ENCODE results near the gene TMEM232.
"Not testable (repeated sequence)": the region's sequence is repeated elsewhere in the genome, so short reads cannot be mapped to it uniquely, and the experiment has no call there.

The TMEM232 gene

DNA sequence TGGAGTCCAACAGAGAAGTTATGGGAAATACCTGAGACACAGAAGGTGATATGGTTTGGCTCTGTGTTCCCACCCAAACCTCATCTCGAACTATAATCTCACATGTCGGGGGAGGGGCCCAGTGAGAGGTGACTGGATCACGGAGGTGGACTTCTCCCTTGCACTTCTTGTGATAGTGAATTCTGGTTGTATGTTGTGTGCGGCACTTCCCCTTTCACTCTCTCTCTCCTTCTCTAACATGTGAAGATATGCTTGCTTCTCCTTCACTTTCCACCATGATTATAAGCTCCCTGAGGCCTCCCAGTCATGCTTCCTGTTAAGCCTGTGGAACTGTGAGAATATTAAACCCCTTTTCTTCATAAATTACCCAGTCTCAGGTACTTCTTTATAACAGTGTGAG is 96.1 kb downstream of the TMEM232 start:
- DNase-seq (ENCODE audit: low read depth in 4 of 4, low spot score in 1 of 4): no peak

DNA sequence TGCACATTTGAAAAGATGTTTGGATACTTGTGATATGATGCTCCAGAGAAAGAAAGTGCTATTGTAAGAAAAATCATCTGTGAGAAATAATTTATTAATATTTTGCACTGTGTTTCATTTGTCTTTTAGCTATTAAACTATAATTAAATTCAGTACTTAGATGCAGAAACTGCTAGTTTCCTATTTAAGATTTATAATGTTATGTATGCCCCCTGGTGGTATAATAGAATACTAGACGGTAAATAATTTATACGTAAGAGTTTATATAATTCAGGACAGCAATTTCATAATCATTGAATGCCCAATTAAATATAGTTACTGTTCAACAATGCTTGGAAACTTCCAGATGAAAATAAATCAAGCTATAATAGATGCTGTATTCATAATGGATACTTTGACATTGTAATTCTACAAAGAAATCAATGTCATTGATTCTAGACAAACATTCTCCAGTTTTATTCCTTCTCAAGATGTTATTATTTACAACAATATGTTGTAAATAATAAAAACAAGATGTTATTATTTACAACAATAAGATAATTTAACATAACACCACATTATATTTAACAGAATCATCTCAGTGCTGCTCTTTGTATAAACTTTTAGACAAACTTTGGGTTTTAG is 101.0 kb downstream of the TMEM232 start:
- no peak for DNase-seq (ENCODE audit: low read depth in 4 of 4, low spot score in 1 of 4)

DNA sequence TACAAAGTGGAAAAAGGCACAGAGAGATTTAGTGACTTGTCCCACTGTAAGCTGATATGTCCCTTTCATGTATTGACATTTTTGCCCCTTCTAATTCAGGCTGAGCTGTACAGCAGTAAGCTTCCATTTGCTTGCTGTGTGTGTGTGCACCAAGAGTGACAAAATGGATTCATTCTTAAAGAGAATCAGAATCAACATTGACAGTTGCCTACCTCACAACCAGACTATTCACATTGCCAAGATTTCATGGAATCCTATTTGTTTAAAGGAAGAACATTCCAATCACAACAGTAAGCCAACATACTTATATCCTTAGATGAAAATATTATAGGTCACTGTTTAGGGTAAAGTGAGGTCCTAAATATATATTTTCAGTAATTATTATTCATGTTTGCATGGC is 102.6 kb downstream of the TMEM232 start:
- no peak for DNase-seq (ENCODE audit: low read depth in 4 of 4, low spot score in 1 of 4)

DNA sequence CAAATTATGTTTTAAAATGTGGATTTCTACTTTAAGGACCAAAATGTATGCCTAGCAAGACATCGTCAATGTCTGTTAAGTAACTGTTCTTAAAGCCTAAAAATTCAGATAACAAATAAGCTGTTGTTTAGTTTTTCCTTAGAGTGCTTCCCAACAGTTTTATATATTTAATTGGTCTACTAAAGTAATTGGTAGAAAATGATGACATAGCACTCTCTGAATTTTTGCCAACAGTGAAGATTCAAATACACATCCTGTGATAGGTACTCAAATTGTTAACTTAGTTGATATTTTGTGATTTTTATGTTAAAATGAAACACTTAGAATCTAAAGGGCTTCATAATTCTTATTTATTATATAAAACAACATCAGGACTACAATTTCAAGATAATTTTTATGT is 107.5 kb downstream of the TMEM232 start:
- no peak for DNase-seq (ENCODE audit: low read depth in 4 of 4, low spot score in 1 of 4)

DNA sequence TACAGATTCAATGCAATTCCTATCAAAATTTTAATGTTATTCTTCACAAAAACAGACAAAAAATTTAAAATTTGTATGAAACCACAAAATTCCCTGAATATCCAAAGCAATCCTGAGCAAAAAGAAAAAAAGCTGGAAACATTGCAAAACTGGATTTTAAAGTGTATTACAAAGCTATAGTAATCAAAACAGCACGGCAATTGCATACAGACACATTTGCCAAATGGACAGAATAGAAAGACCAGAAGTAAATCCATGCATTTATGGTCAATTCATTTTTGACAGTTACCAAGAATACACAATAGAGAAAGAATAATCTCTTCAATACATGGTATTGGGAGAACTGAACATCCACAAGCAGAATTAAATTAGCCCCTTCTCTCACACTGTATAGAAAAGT is 110.5 kb downstream of the TMEM232 start:
- no peak for DNase-seq (ENCODE audit: low read depth in 4 of 4, low spot score in 1 of 4)

DNA sequence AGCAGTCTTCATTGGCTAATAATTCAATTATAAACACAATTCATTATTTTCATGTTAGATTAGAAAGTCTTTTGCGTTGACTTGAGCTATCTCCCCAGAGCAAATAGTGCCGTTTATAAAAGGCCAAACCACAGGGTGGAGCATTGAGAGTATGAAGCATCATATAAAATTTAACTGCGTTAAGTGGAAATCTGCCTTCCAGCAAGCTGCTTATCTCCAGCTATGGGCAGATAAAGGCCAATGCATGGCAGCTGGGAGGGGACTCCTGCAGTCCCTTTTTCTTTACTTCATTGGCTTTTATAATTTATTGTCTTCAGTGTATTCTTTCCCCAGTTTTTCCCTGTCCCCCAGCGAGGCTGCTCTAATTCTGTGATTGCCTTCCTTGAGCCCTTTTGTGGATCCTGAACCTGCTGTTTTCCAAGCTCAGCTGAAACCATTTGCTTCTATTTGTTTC is 113.7 kb downstream of the TMEM232 start:
- DNase-seq (ENCODE audit: low read depth in 4 of 4, low spot score in 1 of 4): no peak

DNA sequence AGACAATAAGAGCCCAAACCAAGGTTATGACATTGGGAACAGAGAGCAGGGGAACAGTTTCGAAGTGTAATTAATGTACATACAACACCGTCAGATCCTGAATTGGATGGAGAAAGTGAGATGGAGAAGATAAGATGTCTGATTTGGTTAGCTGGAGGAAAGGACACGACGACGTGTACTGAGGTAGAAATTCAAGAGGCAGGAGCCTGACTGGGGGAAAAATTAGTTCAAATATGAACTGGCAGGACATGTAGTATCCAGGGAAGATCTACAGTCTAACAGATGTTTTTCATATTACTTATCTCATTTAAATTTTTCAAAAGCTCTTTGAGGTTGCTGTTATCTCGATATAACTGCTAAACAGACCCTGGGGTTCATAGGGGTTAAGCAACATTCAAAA is 114.7 kb downstream of the TMEM232 start:
- no peak for DNase-seq (ENCODE audit: low read depth in 4 of 4, low spot score in 1 of 4)

DNA sequence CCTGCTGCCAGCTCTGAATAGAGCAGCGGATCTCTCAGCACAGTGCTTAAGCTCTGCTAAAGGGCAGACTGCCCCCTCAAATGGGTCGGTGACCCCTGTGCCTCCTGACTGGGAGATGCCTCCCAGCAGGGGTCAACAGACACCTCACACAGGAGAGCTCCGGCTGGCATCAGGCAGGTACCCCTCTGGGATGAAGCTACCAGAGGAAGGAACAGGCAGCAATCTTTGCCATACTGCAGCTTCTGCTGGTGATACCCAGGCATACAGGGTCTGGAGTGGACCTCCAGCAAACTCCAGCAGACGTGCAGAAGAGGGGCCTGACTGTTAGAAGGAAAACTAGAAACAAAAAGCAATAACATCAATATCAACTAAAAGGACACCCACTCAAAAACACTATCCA is 131.6 kb downstream of the TMEM232 start:
- no peak for DNase-seq (ENCODE audit: low read depth in 4 of 4, low spot score in 1 of 4)

DNA sequence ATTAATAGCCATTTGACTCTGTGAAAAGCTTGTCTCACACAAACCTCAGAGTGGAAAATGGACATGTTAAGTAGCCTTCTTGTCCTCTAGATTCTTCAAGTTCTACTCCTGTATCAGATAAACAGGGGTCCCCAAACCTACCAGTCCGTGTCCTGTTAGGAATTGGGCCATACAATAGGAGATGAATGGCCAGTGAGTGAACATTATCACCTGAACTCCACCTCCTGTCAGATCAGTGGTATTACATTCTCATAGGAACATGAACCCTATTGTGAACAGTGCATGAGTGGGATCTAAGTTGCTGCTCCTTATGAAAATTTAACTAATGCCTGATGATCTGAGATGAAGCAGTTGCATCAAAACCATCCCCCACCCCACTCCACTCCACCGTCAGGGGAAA is 136.3 kb downstream of the TMEM232 start:
- no peak for DNase-seq (ENCODE audit: low read depth in 4 of 4, low spot score in 1 of 4)

DNA sequence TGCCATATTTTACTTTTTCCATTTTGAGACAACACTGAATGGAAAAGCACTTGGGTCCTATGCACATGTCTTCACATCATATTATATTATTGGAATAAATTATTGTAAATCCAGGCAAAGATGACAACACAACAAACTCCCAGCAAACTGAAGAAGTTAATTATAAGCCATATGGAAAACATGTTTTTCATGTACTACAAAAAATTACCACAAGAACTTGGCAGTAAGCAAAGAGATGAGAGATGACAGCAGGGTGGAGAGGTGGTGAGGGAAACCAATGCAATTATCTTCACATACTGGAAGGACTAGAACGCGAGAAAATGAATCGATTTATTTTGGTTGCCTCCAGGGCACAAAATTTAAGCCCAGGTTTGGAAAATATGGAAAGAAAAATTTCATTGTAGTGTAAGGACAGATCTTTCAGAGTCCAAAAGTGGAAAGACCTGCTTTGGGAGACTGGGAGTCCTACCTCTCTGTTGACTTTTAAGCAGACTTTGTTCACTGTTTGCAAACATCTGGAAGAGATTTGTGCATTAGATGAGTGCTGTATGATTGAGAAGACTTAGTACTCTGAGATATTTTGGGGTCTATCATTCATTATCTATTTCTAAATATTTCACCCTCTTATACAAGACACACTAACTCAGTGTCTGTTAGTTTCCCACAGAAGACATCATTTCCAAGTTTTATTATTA is 138.0 kb downstream of the TMEM232 start:
- no peak for DNase-seq (ENCODE audit: low read depth in 4 of 4, low spot score in 1 of 4)

DNA sequence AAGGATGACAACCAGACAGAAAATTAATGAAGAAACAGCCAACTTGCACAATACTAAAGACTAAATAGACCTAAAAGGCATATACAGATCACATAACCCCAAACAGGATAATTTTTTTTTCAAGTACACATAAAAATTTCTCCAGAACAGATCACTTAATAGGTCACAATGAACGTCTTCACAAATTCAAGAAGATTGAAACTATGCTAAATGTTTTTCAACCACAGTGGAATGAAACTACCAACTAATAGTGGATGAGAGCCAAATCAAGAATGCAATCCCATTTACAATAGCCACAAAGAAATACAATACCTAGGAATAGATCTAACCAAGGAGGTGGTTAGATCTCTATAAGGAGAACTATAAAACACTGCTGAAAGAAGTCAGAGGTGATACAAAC is 145.8 kb downstream of the TMEM232 start:
- no peak for DNase-seq (ENCODE audit: low read depth in 4 of 4, low spot score in 1 of 4)

DNA sequence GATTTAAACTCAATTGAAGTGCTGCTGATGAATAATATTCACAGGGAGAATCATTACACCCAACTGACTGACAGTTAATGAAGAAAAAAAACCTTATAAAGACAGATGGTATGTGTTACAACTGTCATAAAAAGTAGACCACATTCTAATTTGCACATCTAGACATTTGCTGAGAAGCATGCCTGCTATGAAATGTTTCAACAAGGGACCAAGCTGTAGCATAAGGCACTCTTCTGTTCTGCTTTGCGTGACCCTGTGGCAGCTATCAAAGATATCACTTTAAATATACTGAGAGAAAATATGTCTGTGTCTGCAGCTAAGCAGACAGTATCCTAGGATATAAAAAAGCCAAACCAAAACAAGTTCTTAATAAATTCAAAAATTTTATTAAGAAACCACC is 153.7 kb downstream of the TMEM232 start:
- DNase-seq (ENCODE audit: low read depth in 4 of 4, low spot score in 1 of 4): no peak

DNA sequence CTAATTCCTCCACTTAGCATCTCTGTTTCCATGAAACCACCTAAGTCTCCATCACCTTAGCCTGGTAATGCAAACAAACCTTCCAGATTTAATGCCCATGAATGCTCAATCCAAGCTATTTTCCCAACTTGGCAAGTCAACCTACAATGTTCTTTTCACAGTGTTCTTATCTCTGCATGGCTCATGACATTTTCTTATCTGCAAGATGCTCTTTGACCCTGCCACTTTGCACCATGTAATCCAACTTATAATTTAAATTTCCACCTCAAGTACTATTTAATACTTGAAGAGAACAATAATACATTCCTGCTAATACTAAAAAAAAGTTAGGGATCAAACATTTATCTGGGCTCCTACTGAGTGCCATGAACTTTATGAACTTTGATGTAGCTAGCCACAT is 164.3 kb downstream of the TMEM232 start:
- no peak for DNase-seq (ENCODE audit: low read depth in 4 of 4, low spot score in 1 of 4)

DNA sequence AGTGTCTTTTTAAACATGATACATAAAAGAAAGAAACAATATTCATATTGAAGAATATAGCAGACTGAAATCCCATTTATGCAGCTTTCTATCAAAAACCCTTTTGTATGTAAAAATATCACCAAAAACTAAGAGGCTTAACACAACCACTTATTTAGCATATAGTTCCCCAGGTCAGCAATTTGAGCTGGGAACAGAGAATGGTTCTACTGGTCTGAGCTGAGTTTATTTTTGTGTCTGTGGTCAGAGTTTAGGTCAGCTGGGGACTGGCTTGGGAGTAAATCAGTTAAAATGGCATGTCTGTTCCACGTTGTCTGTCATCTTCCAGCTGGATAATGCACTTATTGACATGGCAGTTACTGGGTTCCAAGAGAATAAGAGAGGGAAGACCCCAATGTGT is 165.0 kb downstream of the TMEM232 start:
- no peak for DNase-seq (ENCODE audit: low read depth in 4 of 4, low spot score in 1 of 4)

DNA sequence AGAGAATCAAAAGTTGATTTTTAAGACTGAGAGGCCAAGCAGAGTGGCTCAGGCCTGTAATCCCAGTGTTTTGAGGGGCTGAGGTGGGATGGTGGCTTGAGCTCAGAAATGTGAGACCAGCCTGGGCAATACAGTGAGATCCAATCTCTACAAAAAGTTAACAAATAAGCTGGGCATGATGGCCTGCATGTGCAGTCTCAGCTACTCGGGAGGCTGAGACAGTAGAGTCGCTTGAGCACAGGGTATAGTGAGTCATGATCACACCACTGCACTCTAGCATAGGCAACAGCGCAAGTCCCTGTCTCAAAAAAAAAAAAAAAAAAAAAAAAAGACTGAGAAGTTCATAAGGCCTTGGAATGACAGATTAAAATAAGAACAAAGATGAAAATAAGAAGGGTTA is 177.2 kb downstream of the TMEM232 start:
- no peak for DNase-seq (ENCODE audit: low read depth in 4 of 4, low spot score in 1 of 4)

DNA sequence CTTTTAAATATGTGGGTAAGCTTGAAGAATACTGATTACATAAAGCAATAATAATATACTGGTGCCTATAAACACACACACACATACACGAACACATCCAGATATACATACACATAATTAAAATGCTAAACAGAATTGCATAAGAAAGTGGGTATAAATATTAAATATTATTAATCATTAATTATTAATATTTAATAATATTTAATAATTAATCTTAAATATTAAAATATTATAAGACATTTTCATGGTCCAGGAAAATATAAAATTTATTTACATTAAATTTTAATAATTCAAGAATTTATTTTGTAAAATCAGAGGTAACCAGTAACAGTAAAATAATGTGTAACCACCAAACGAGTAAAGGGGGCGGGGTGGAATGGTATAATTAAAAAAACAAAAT is 178.3 kb downstream of the TMEM232 start:
- no peak for DNase-seq (ENCODE audit: low read depth in 4 of 4, low spot score in 1 of 4)

DNA sequence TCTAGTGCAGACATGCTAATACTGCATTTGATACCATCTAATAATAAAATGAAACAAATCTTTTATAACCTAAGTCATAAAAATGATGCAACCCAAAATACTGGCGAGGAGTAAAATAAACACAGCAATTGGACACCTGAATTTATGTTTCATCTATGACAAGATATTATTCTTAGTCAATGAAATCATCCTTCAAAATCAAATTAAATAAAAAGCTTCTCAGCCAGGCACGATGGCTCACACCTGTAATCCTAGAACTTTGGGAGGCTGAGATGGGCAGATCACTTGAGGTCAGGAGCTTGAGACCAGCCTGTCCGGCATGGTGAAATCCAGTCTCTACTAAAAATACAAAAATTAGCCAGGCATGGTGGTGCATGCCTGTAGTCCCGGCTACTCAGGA is 179.0 kb downstream of the TMEM232 start:
- no peak for DNase-seq (ENCODE audit: low read depth in 4 of 4, low spot score in 1 of 4)

DNA sequence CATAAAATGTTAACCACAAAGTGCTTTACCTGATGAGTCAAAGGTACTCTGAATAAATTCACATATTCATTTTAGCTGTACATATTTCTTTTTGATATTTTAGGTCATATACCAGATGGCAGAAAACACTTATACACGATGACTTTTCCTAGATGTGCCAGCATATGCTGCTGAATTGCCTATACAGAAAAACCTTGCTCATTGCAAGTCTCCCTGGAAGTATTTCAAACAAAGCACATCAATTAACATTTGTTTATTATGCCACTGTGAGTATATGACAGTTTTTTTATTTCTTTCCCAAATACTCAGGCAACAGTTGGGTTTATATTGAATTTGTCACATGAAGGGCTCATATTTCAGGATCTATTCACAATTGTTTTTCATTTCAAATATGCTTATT is 180.8 kb downstream of the TMEM232 start:
- DNase-seq (ENCODE audit: low read depth in 4 of 4, low spot score in 1 of 4): no peak

DNA sequence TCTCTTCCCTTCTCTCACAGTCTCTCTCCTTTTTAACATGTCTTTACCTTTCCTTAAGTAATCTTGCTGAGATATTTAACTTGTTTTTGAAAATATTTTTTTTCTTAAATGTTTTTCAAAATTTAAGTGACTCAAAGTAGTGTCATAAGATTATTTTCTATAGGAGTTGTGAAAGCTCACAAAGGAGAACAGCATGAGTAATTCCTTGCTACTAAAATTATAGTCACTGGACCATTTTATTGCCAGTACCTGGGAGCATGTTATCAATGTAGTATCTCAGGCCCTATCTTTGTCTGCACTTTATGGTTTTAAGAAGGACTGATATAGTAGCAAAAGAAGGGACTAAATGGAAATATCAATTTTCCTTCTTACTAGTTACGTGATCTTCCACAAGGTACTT is 181.9 kb downstream of the TMEM232 start:
- no peak for DNase-seq (ENCODE audit: low read depth in 4 of 4, low spot score in 1 of 4)

DNA sequence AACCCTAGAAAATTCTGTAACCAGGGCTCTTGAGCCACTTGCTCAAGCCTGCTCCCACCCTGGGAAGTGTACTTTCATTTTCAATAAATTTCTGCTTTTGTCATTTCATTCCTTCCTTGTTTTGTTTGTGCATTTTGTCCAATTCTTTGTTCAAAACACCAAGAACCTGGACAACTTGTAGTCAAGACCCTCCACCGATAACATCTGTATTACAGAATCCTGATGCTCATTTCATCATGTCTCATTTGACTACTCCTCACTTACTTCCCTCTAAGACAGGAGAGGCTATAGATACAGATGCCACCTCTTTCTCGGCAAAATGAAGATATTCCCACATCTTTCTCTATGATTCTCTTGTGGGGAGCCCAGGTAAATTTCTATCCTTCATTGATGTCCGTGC is 183.5 kb downstream of the TMEM232 start:
- no peak for DNase-seq (ENCODE audit: low read depth in 4 of 4, low spot score in 1 of 4)

DNA sequence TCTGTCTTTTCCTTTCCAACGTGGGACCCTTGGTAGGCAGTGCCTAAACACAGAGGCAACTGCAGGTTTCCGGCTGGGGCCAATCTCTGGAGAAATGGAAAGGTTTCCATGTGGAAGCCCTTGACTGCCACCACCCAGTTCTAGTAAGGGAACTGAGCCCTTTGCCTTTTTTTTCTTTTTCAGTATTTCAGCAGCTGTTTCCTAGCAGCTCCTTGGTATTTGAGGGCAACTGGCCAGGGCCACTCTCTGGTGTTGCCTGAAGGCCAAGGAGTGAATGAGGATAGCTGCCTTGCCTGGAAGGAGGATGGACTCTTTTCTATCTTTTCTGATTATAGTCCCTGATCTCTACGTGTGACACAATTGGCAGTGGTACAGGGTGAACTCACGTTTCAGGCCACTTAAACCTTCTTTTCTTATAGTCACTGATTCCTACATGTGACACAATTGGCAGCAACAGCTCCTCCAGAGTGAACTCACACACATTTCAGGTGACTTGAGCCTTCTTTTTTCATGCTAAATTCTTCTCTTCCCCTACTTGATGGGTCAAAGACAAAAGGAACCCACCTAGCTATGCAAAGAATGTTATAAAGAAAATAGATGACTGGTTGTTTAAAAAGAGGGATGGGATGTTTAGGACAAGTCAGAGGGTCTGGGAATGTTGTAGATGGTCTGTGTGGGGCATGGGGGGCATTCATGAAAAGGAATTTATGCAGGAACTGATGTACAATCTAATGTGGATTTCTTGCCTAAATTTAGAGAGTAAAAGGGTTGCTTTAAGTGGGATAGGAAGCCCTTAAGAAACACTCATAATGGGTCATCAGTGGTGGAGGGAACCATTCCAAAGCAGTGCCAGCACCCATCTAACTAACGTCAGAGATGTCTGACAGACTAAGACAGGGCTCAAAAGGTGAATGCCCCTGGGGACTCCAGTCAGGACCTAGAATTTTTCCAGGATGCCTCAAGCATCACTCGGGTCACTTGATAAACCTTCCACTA is 190.1 kb downstream of the TMEM232 start:
- no peak for DNase-seq (ENCODE audit: low read depth in 4 of 4, low spot score in 1 of 4)

DNA sequence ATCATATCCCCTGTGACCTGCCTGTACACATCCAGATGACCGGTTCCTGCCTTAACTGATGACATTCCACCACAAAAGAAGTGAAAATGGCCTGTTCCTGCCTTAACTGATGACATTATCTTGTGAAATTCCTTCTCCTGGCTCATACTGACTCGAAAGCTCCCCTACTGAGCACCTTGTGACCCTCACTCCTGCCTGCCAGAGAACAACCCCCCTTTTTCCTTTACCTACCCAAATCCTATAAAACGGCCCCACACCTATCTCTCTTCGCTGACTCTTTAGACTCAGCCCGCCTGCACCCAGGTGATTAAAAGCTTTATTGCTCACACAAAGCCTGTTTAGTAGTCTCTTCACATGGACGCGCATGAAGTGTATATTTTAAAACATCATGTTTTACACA is 191.3 kb downstream of the TMEM232 start:
- not testable (repeated sequence) for DNase-seq (ENCODE audit: low read depth in 4 of 4, low spot score in 1 of 4)

All from stimulated activated CD4-positive, alpha-beta T cell treated with anti-CD3 and anti-CD28 coated beads, Interleukin-1b, Interleukin-23, amount 100 ng/mL, for 24 hours (primary cell).